ENCODE results near the gene RANBP9. TPM values are rescaled to one million over a fixed set of nuclear protein-coding genes. Genes with fewer than 3 reads are reported as not detected.

RANBP9 gene
- total RNA-seq, 2 donors from 2014 or later: 32.5 to 33.9 TPM

- ATAC-seq (no peak), DNase-seq (no peak)
- intact Hi-C loops (cut with DNase I, micrococcal nuclease): no loop called here
These were observed 129.9 kb downstream of the RANBP9 start for GRCh38 chr6:13581700-13582229.

GRCh38 chr6:13579911-13580310, 131.7 kb downstream of the RANBP9 start:
- intact Hi-C loops (cut with DNase I, micrococcal nuclease): no loop called here
- ATAC-seq (no peak), DNase-seq (no peak)

GRCh38 chr6:13577926-13578325, 133.7 kb downstream of the RANBP9 start:
- ATAC-seq (no peak), DNase-seq (no peak)
- intact Hi-C loops (cut with DNase I, micrococcal nuclease): no loop called here

- DNase-seq (no peak), ATAC-seq (no peak)
- intact Hi-C loops (cut with DNase I, micrococcal nuclease): no loop called here
These were observed 135.6 kb downstream of the RANBP9 start for GRCh38 chr6:13576017-13576416.

GRCh38 chr6:13575377-13575775, 136.3 kb downstream of the RANBP9 start:
- intact Hi-C loops (cut with DNase I, micrococcal nuclease): no loop called here
- no peak for DNase-seq
- no peak for ATAC-seq

- intact Hi-C loops (cut with DNase I, micrococcal nuclease): no loop called here
- peak; percentile 83 for ATAC-seq
- DNase-seq: peak; percentile 94 to 95
These were observed 136.9 kb downstream of the RANBP9 start, which contains the start of gene SIRT5 for GRCh38 chr6:13574571-13575376. SIRT5 (plus strand) TSS chr6:13574601; CDS start chr6:13584111, 9,510 bp downstream.

- intact Hi-C loops (cut with DNase I, micrococcal nuclease): no loop called here
- ATAC-seq: peak; percentile 89
- peak in 1 of 2 donors; percentile 96 for DNase-seq
These were observed 137.5 kb downstream of the RANBP9 start for GRCh38 chr6:13574149-13574570.

- DNase-seq: peak; percentile 44 to 52
- ATAC-seq: no peak
- intact Hi-C loops (cut with DNase I, micrococcal nuclease): no loop called here
These were observed 137.9 kb downstream of the RANBP9 start for GRCh38 chr6:13573669-13574110.

GRCh38 chr6:13572951-13573654, 138.5 kb downstream of the RANBP9 start:
- intact Hi-C loops (cut with DNase I, micrococcal nuclease): no loop called here
- DNase-seq: no peak
- ATAC-seq: no peak

GRCh38 chr6:13572240-13572639, 139.4 kb downstream of the RANBP9 start:
- ATAC-seq (no peak), DNase-seq (no peak)
- intact Hi-C loops (cut with DNase I, micrococcal nuclease): no loop called here

Other genes starting within 250 kb of the RANBP9 start
- 10 to 100 TPM in 1 of 2 donors, 1 to 10 TPM in 1; 9.2 to 15.9 TPM for gene GFOD1, start 224.2 kb downstream of the RANBP9 start, total RNA-seq
- 10 to 100 TPM; 13.0 to 16.5 TPM for gene SIRT5, start 137.2 kb downstream of the RANBP9 start, total RNA-seq
- 10 to 100 TPM; 49.5 to 55.6 TPM for gene NOL7, start 96.5 kb downstream of the RANBP9 start, total RNA-seq
- gene MCUR1, start 102.7 kb upstream of the RANBP9 start, total RNA-seq: 10 to 100 TPM; 41.3 to 47.9 TPM
- gene RNF182, start 213.1 kb upstream of the RANBP9 start, total RNA-seq: under 1 TPM in 1 of 2 donors, not detected in 1; 0.06 TPM